Left lobe of liver (tissue), 2 donors: ENCODE results near the gene AKIP1. TPM values are rescaled to one million over a fixed set of nuclear protein-coding genes. Genes with fewer than 3 reads are reported as not detected.

ENCODE experiments used
- ATAC-seq: fragments of 200-7000 bp; cut with Tn5 transposase; one replicate; pipeline ENCODE4 v1.9.1; 2020; ENCODE audit warnings: mild to moderate bottlenecking, moderate library complexity
- DNase-seq: peaks from one replicate; pipeline ENCODE4 v3.0.0-alpha.2; 2020; ENCODE audit warnings: low spot score
- total RNA-seq: library from RNA; stranded (reverse); gene quantifications from one replicate; pipeline ENCODE4 v1.2.1, GENCODE V29; 2021
- donor health status: DM: no; HTN: no; CAD: no; lungs with moderate emphysema.
- donor health status: DM: no; HTN: yes; CAD: no.

The AKIP1 gene
- total RNA-seq, 1 donor from 2014 or later = 11.7 TPM

DNA sequence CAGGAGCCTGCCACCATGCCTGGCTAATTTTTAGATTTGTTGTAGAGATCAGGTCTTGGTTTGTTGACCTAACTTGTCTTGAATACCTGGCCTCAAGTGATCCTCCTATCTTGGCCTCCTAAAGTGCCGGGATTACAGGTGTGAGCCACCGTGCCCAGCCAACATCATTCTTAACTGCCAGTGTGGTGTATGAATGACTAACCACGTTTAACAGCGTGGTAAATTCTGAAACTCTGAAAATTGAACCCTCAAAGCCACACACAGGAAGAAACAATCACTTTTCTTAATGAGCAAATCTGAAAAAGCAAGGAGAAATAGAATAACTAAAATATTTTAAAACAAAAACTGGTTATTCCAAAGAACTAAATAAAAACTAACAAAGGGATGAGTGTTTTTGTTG lies 45.9 kb downstream of the AKIP1 start:
- ATAC-seq = no peak

DNA sequence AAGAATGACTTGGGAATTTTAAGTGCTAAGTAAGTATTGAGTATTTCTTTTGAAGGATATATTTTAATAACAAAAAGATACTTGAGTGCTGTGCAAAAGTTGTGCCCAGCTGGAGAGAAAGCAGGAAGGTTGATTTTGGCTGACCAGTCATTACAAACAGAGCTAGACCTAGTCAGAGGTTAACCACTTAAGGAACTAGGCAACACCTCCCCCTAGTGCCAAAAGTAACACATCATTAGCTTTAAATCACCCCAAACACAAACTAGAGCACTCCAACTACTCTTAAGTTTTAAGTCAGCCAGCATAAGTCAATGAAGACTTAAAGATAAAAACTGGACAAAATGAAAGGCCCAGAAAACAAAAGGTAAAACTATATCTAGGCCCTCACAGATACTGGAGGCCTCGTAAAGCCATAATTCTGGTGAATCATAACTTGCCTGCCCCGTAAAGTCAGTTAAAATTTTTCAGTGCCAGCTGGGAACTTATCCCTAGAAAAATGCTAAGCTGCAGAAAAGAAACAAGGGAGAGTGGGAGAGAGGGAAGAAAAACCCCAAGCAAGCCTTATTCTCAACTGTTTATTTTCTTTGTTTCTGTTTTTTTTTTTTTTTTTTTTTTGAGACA lies 48.7 kb downstream of the AKIP1 start:
- peak; percentile 43 for ATAC-seq
- DNase-seq = no peak

More for the DNA sequence above, 45.9 kb downstream of the AKIP1 start:
- DNase-seq = no peak

DNA sequence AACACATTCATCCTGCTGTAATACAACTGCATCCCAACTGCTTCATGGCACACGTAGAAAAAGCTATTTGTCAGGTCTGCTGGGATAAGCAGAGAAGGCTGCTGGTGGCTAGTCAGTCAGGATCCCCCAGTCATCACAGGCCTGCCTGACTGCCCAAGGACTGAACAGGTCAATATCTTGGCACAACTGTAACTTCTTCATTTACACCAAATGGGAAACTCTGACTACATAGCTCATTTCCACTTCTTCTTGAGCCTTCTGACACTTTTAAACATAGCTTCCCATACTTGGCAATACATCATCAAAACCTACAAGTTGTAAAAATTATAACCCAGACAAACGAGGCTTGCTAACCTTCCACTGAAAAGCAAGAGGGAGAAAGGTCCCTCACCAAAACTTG lies 50.4 kb downstream of the AKIP1 start:
- no peak for ATAC-seq
- DNase-seq = no peak

DNA sequence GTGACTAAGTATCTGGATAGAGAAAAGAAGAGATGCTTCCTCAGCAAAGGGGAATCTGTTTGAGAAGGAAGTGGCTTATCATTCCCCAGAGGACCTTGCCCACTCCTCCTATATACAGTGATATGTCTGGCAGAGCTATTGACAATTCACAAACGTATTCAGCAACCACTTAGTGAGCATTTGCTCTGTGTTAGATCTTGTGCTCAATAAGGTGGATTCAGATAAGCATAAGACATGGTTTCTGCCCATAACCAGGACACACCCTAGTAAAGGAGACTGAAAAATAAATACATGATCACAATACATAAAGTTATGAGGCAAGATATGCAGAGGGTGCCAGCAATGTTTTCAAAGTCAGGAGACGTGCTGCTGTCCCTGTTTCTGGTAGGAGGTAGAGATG lies 51.9 kb downstream of the AKIP1 start:
- ATAC-seq (no peak), DNase-seq (no peak)

GRCh38 chr11:8963569-8964323 lies 52.8 kb downstream of the AKIP1 start:
- ATAC-seq (peak; percentile 81), DNase-seq (peak; percentile 87)

DNA sequence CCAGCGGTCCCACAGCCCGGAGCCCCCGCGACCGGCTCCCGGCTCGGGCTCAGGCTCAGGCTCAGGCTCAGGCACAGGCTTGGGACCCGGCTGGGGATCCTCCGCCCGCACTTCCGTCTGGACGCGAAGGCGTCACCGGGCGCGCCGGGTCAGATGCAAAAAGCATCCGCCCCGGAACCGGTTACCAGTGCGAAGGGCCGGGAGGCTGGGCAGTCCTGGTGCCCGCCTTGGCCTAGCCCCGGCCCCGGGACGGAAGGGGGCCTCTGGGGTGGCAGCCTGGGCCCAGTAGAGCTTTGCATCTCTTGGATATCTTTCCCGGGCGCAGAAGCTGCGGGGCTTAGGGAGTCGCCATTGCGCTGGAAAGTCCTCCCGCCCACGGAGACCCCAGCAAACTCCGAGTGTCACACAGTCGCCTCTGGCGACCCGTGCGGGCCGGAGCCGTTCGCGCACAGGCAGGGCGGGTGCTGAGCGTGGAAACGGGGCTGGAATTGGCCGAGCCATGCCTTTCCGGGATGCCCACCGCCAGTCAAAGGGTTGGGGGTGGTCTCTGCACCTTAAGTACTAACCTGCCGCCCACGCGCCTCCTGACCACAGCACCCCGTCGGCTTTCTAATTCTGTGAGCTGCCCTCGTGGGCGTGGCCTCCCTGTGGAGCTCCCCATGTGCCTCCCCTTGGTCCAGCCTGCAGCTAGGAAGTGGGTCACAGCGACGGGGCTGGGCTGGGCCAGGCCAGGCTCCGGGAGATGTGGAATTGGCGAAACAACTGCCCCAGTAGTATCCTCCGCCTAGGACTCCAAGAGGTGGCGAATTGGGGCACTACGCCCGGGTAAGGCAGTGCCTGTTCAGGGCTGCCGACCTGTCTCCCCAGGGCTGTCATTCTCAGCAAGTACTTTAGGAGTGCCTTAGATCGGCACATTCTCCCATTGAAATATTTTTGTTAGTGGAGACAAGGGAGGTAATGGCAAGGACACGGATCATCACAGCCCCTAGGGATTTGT lies 53.6 kb downstream of the AKIP1 start, which contains the start of gene TMEM9B:
TSS of gene TMEM9B (minus strand) at position 119 of the 997 bp plus-strand sequence. CDS start 129 bp downstream, outside the sequence.
- peak; percentile 91 for ATAC-seq

DNA sequence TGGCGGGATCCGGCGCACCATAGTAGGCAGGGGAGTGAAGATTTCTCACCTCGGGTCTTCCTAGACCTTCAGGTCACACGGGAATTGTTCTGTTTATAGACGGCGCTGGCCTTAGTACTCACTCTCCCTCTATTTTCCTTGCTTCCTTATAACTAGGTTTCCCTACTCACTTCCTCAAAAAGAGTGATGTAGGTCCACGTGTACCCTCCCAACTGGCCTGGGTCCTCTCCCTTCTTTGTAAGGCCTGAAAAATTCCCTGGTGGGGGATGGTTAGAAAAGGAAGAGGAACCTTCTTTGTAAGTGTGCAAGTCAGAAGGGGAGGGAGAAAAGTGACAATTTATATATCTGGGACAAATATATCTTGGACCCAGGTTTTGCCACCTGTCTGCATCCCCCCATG lies 56.2 kb downstream of the AKIP1 start:
- no peak for DNase-seq
- no peak for ATAC-seq

More for the DNA sequence above, 53.6 kb downstream of the AKIP1 start, which contains the start of gene TMEM9B:
- DNase-seq = peak; percentile 94

Other genes starting within 250 kb of the AKIP1 start
- gene TRIM66, start 228.5 kb upstream of the AKIP1 start, total RNA-seq = 13.3 TPM
- 215 TPM for gene RPL27A, start 228.4 kb upstream of the AKIP1 start, total RNA-seq
- gene C11orf16, start 21.8 kb downstream of the AKIP1 start, total RNA-seq = not detected
- not detected for gene ASCL3, start 31.8 kb downstream of the AKIP1 start, total RNA-seq
- 13.8 TPM for gene TMEM9B, start 53.3 kb downstream of the AKIP1 start, total RNA-seq
- 0.05 TPM for gene NRIP3, start 92.8 kb downstream of the AKIP1 start, total RNA-seq
- 0.65 TPM for gene SCUBE2, start 180.4 kb downstream of the AKIP1 start, total RNA-seq